WTC11 (cell line): ENCODE measurements around the gene RNF121.
"Not testable (repeated sequence)": the region's sequence is repeated elsewhere in the genome, so short reads cannot be mapped to it uniquely, and the experiment has no call there.

Experiments used
- CBFB ChIP-seq: sonication (generic); formaldehyde crosslinking; IDR thresholded peaks from 2 replicates; pipeline ENCODE4 v1.8.1; 2022; ENCODE audit warnings: mild to moderate bottlenecking, low read depth, missing genetic modification reagents
- NFYB ChIP-seq: sonication (generic); formaldehyde crosslinking; conservative IDR thresholded peaks from 2 replicates; pipeline ENCODE4 v1.8.0; 2022; ENCODE audit warnings: low read depth, missing genetic modification reagents
- TEAD4 ChIP-seq: sonication (generic); formaldehyde crosslinking; IDR thresholded peaks from 2 replicates; pipeline ENCODE4 v1.8.0; 2022; ENCODE audit warnings: mild to moderate bottlenecking, missing genetic modification reagents
- TF ChIP-seq, protein P1 (sequence below): sonication (generic); formaldehyde crosslinking; IDR thresholded peaks from 2 replicates; pipeline ENCODE4 v1.8.0; 2023; ENCODE audit warnings: missing genetic modification reagents, mild to moderate bottlenecking, borderline replicate concordance
- TF ChIP-seq, protein P2 (sequence below): fragments of 200-600 bp; IDR thresholded peaks from 2 replicates; pipeline ENCODE4 v1.8.0; 2022; ENCODE audit warnings: antibody characterized with exemption

DNA sequence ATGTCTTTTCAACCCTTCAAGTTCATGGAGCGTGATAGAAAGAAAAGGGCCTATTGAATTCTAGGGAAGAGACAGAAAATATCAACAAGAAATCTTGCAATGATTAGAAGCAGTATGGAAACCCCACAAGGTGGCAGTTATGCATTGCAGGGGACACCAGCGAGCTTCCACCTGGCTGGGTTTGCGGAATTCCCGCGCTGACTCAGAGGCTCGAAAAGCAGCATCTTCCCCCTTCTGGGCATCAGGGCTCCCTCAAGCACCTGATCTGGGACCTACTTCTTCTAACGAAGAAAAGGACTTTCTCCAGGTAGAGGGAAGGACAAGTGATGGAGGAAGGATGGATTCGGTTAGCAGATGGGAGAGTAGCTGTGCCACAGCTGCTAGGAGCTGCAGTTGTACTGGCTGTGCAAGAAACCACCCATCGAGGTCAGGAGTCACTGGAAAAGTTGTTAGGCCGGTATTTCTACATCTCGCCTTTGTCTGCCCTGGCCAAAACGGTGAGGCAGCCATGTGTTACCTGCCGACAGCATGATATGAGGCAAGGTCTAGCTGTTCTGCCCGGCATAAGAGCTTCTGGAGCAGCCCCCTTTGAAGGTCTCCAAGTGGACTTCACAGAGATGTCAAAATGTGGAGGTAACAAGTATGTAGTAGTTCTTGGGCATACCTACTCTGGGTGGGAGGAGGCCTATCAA is 39.5 kb upstream of the RNF121 start:
- TF ChIP-seq, protein P1, sequence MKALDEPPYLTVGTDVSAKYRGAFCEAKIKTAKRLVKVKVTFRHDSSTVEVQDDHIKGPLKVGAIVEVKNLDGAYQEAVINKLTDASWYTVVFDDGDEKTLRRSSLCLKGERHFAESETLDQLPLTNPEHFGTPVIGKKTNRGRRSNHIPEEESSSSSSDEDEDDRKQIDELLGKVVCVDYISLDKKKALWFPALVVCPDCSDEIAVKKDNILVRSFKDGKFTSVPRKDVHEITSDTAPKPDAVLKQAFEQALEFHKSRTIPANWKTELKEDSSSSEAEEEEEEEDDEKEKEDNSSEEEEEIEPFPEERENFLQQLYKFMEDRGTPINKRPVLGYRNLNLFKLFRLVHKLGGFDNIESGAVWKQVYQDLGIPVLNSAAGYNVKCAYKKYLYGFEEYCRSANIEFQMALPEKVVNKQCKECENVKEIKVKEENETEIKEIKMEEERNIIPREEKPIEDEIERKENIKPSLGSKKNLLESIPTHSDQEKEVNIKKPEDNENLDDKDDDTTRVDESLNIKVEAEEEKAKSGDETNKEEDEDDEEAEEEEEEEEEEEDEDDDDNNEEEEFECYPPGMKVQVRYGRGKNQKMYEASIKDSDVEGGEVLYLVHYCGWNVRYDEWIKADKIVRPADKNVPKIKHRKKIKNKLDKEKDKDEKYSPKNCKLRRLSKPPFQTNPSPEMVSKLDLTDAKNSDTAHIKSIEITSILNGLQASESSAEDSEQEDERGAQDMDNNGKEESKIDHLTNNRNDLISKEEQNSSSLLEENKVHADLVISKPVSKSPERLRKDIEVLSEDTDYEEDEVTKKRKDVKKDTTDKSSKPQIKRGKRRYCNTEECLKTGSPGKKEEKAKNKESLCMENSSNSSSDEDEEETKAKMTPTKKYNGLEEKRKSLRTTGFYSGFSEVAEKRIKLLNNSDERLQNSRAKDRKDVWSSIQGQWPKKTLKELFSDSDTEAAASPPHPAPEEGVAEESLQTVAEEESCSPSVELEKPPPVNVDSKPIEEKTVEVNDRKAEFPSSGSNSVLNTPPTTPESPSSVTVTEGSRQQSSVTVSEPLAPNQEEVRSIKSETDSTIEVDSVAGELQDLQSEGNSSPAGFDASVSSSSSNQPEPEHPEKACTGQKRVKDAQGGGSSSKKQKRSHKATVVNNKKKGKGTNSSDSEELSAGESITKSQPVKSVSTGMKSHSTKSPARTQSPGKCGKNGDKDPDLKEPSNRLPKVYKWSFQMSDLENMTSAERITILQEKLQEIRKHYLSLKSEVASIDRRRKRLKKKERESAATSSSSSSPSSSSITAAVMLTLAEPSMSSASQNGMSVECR (CRISPR knock-in tag) = not testable (repeated sequence)
- not testable (repeated sequence) for TF ChIP-seq NFYB; TEAD4 (CRISPR knock-in tag); CBFB
- TF ChIP-seq, protein P2, sequence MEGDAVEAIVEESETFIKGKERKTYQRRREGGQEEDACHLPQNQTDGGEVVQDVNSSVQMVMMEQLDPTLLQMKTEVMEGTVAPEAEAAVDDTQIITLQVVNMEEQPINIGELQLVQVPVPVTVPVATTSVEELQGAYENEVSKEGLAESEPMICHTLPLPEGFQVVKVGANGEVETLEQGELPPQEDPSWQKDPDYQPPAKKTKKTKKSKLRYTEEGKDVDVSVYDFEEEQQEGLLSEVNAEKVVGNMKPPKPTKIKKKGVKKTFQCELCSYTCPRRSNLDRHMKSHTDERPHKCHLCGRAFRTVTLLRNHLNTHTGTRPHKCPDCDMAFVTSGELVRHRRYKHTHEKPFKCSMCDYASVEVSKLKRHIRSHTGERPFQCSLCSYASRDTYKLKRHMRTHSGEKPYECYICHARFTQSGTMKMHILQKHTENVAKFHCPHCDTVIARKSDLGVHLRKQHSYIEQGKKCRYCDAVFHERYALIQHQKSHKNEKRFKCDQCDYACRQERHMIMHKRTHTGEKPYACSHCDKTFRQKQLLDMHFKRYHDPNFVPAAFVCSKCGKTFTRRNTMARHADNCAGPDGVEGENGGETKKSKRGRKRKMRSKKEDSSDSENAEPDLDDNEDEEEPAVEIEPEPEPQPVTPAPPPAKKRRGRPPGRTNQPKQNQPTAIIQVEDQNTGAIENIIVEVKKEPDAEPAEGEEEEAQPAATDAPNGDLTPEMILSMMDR = not testable (repeated sequence)
